ENCODE results near the gene TTYH2. TPM values are rescaled to one million over a fixed set of nuclear protein-coding genes. Genes with fewer than 3 reads are reported as not detected.

The TTYH2 gene
- total and polyA plus RNA-seq, 7 donors, result 0.60 to 10.0 (median 4.9) TPM

DNA sequence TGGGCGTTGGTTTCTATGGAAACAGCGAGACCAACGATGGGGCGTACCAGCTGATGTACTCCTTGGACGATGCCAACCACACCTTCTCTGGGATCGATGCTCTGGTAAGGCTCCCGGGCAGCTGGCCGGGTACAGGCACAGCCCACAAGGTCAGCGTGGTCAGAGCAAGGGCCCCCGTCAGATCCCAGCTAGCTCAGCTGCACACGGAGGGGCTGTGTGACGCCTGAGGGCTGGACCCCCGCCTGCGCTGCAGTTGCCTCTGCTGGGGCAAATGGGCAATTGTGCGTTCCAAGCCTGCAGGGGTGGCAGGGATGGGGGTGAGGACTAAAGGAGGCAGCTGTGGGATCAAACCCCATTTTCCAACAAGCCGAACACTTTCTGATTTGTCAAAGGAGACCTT lies 17.5 kb downstream of the TTYH2 start:
- Histone ChIP-seq H3K27me3 (no peaks in the 10 kb centered on the region), H3K4me1 (peaks cover 0 to 2% (median 0%) of the 10 kb centered on the region in 4 donors), H3K4me3 (no peak overlapping the region), H3K27ac (no peak overlapping the region), H3K36me3 (peaks cover 0 to 8% (median 0%) of the 10 kb centered on the region in 4 donors), H3K9me3 (no peaks in the 10 kb centered on the region)
- TF ChIP-seq POLR2AphosphoS5 (IDR thresholded peaks at IDR 0.05) (no peak), EP300 (IDR thresholded peaks at IDR 0.05) (no peak), POLR2A (IDR thresholded peaks at IDR 0.05) (no peak)
- TF ChIP-seq, protein P1, sequence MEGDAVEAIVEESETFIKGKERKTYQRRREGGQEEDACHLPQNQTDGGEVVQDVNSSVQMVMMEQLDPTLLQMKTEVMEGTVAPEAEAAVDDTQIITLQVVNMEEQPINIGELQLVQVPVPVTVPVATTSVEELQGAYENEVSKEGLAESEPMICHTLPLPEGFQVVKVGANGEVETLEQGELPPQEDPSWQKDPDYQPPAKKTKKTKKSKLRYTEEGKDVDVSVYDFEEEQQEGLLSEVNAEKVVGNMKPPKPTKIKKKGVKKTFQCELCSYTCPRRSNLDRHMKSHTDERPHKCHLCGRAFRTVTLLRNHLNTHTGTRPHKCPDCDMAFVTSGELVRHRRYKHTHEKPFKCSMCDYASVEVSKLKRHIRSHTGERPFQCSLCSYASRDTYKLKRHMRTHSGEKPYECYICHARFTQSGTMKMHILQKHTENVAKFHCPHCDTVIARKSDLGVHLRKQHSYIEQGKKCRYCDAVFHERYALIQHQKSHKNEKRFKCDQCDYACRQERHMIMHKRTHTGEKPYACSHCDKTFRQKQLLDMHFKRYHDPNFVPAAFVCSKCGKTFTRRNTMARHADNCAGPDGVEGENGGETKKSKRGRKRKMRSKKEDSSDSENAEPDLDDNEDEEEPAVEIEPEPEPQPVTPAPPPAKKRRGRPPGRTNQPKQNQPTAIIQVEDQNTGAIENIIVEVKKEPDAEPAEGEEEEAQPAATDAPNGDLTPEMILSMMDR (IDR thresholded peaks at IDR 0.05), result no peak
- no peak for DNase-seq
- intact Hi-C loops (cut with DNase I), result no loop called here
- 91 to 92% methylated on average over 16 of the region's 16 CpGs for WGBS, 2 donors

DNA sequence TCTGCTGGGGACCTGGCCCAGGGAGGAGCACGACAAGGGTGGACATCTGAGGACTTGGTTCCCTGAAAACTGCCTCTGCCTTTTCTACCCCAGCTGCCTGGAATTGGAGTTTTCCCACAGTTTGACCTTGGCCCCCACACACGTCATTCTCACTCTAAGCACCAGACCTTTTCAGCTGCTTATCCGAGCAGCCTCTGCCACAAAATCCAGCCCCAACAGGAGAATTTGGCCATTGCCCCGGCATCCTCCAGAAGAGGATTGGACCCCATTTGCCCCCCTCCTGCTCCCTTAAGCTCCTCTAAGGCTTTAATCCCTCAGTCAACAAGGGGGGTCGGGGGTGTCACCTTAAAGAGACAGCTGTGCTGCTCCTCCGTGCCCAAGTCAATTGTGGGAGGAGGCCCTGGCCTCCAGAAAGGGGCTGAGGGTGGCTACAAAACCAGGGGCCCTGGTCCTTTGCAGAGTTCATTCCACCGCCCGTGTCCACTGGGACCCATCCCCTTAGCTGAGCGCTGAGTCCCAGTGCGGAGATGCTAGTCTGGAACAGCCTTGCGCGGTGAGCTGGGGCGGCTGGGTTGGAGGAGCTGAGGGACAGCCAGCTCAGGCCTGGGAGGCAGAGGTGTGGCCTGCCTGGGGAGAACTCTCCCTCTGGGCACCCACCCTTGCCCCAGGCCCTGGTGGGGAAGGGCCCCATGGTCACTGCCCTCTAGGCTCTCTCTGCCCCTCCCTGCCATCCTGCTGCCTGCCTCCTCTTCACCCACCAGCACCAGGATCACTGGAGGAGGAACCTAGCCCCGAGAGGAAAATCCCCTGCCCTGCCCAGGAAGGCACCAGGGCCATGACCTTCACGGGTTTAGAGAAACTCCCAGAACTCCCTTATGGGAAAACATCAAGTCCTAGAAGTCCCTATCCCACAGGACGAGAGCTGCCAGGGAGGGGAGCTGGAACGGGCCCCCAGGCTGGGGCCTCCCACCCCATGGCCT lies 18.8 kb downstream of the TTYH2 start:
- DNase-seq, result no peak
- intact Hi-C loops (cut with DNase I), result no loop called here
- H3K27me3 ChIP-seq, result no peaks in the 10 kb centered on the region
- H3K4me3 ChIP-seq, result no peak overlapping the region
- TF ChIP-seq EP300 (IDR thresholded peaks at IDR 0.05) (no peak), POLR2AphosphoS5 (IDR thresholded peaks at IDR 0.05) (no peak), POLR2A (IDR thresholded peaks at IDR 0.05) (no peak)
- TF ChIP-seq, protein P1 (IDR thresholded peaks at IDR 0.05), result no peak
- peaks cover 0 to 8% (median 0%) of the 10 kb centered on the region in 4 donors for H3K36me3 ChIP-seq
- WGBS, 2 donors, result 80 to 85% methylated on average over 17 of the region's 17 CpGs
- no peaks in the 10 kb centered on the region for H3K9me3 ChIP-seq
- H3K27ac ChIP-seq, result no peak overlapping the region
- H3K4me1 ChIP-seq, result peaks cover 0 to 2% (median 0%) of the 10 kb centered on the region in 4 donors

DNA sequence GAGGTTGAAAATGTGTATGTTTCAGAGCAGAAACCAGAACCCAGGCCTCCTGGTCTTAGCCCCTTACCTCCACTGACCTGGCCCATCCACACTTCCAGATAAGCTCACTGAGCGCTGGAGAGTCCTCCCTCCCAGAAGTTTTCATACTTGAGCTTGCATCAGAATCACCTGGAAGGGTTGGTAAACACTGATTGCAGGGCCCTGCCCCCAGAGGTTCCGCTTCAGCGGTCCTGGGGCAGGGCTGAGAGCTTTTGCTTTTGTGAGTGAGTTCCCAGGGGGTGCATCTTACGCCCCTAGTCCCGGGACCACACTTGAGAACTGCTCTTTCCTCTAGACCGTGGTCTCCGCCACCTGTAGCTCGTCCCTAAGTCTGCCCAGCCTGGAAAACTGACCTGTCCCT lies 20.6 kb downstream of the TTYH2 start:
- intact Hi-C loops (cut with DNase I), result no loop called here

DNA sequence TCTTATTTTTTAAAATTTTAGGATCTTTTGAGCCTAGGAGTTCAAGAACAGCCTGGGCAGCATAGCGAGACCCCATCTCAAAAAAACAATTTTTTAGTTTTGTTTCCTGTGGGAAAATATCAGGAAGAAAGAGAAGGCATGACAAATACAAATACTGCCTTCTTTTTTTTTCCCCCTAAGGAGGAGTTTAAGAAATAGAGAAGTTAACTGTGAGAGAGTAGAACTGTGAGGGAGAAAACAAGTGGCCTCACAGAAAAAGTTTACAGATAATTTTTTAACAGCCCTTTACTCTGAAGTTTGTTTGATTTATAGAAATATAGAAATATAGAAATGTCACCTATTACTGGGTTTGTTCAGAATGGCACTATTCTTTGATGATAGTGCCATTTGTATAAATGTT lies 21.1 kb downstream of the TTYH2 start:
- peak overlapping the region; percentile 25 to 60 (median 45) for H3K27ac ChIP-seq
- TF ChIP-seq EP300 (IDR thresholded peaks at IDR 0.05), result no peak
- TF ChIP-seq POLR2A (IDR thresholded peaks at IDR 0.05), result no peak
- TF ChIP-seq POLR2AphosphoS5 (IDR thresholded peaks at IDR 0.05), result no peak

More for the DNA sequence above, 20.6 kb downstream of the TTYH2 start:
- WGBS, 2 donors, result 73 to 84% methylated on average over 8 of the region's 8 CpGs
- Histone ChIP-seq H3K4me3 (no peak overlapping the region), H3K4me1 (peaks cover 0 to 2% (median 0%) of the 10 kb centered on the region in 4 donors), H3K36me3 (peaks cover 0 to 12% (median 0%) of the 10 kb centered on the region in 4 donors), H3K27ac (no peak overlapping the region), H3K9me3 (no peaks in the 10 kb centered on the region), H3K27me3 (no peaks in the 10 kb centered on the region)
- no peak for DNase-seq
- no peak for TF ChIP-seq EP300 (IDR thresholded peaks at IDR 0.05)
- TF ChIP-seq POLR2A (IDR thresholded peaks at IDR 0.05), result no peak
- TF ChIP-seq, protein P1 (IDR thresholded peaks at IDR 0.05), result no peak
- TF ChIP-seq POLR2AphosphoS5 (IDR thresholded peaks at IDR 0.05), result no peak

DNA sequence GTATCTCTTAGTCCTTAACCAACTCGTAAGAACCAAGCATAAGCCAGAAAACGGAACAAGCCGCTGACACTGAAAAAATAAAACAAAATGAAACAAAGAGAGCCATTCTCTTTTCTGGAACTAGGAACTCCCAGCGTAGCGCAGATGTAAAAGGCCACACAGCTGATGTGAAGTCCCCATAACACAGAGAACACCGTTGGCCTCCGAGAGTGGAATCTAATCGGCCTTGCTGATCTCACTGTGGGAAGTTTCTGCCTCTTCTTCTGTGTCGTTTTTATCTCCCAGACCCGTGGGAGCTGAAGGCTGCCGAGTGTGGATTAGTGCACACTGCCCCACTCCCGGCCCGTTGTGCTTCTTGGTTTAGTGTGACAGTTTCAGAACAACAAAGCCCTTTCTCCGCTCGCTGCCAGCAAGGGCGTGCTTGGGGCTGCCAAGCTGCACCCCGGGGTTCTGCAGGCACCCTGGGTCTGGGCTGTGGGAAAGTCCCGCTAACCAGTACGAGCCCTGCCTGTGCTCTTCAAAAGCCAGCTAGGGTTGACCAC lies 21.7 kb downstream of the TTYH2 start:
- Histone ChIP-seq H3K4me3 (no peak overlapping the region), H3K4me1 (peaks cover 0 to 2% (median 0%) of the 10 kb centered on the region in 4 donors), H3K9me3 (no peaks in the 10 kb centered on the region), H3K27ac (peak overlapping the region; percentile 25 to 60 (median 45)), H3K27me3 (no peaks in the 10 kb centered on the region), H3K36me3 (peaks cover 0 to 12% (median 0%) of the 10 kb centered on the region in 4 donors)
- intact Hi-C loops (cut with DNase I), result no loop called here
- WGBS, 2 donors, result 57 to 65% methylated on average over 19 of the region's 19 CpGs
- no peak for DNase-seq
- TF ChIP-seq POLR2A (IDR thresholded peaks at IDR 0.05) (no peak), EP300 (IDR thresholded peaks at IDR 0.05) (no peak), POLR2AphosphoS5 (IDR thresholded peaks at IDR 0.05) (no peak)
- TF ChIP-seq, protein P1 (IDR thresholded peaks at IDR 0.05), result no peak

More for the DNA sequence above, 21.1 kb downstream of the TTYH2 start:
- 79 to 81% methylated on average over 1 of the region's 1 CpG for WGBS, 2 donors
- intact Hi-C loops (cut with DNase I), result no loop called here
- Histone ChIP-seq H3K27me3 (no peaks in the 10 kb centered on the region), H3K9me3 (no peaks in the 10 kb centered on the region), H3K4me3 (no peak overlapping the region), H3K4me1 (peaks cover 0 to 2% (median 0%) of the 10 kb centered on the region in 4 donors), H3K36me3 (peaks cover 0 to 12% (median 0%) of the 10 kb centered on the region in 4 donors)
- DNase-seq, result no peak

Measured in sigmoid colon (tissue), 7 donors.